AG09319 (cell line): ENCODE data around the gene POU3F2.

Source experiments
- DNase-seq: peaks from one replicate; pipeline ENCODE4 v3.0.0-alpha.2; 2010; ENCODE audit warnings: low read depth; ENCODE audit errors: extremely low read depth
- CTCF ChIP-seq: IDR thresholded peaks from 2 replicates; pipeline ENCODE4 v1.5.1; 2011; ENCODE audit warnings: low read depth, mild to moderate bottlenecking, inconsistent platforms, low read length, moderate library complexity

Gene POU3F2

GRCh38 chr6:98824902-98825599 lies 9.3 kb upstream of the POU3F2 start:
- no peak for DNase-seq
- no peak for TF ChIP-seq CTCF

- TF ChIP-seq CTCF, result no peak
Observed at GRCh38 chr6:98825600-98826230, 8.7 kb upstream of the POU3F2 start.

GRCh38 chr6:98827295-98828159 lies 6.8 kb upstream of the POU3F2 start:
- no peak for TF ChIP-seq CTCF
- DNase-seq, result no peak

More at GRCh38 chr6:98825600-98826230, 8.7 kb upstream of the POU3F2 start:
- DNase-seq, result no peak

DNA sequence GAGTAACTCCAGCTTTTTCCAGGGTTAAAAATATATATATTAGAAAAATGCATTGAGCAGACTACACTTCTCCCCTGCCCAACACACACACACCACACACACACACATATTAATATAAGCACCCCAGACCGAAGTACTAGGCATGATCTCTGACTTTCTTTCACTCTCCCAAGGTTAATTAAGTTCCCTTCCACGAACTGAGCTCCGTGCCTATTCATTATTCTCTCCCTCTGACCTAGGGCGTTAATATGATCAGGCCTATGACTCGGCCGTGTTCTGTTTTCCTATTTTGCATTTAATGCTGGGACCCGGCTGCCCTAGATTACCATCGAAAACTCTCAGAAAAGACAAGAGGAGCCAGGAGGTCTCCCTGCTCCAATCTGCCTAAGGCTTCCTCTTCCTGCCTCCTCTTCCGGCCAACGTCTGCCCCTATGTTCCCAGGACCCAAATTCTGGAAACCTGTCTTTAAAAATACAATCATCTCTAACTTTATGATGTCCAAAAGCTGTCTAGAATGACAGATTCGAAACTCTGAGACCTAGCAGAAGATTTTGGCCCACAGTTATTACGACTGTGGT lies 6.1 kb upstream of the POU3F2 start:
- DNase-seq, result no peak
- TF ChIP-seq CTCF, result no peak

- no peak for DNase-seq
- TF ChIP-seq CTCF, result no peak
Observed at GRCh38 chr6:98828941-98829411, 5.4 kb upstream of the POU3F2 start.

GRCh38 chr6:98830146-98830545 lies 4.2 kb upstream of the POU3F2 start:
- DNase-seq, result no peak

More at GRCh38 chr6:98830146-98830545, 4.2 kb upstream of the POU3F2 start:
- no peak for TF ChIP-seq CTCF
